ENCODE results near the gene CTNNA3.

Gene CTNNA3

GRCh38 chr10:66292456-66292855 is 1403.5 kb downstream of the CTNNA3 start:
- no peaks in the 10 kb centered on the region for H3K27me3 ChIP-seq (ENCODE audit: control insufficient read depth in 2 of 2, insufficient read depth in 2 of 2, low read length in 2 of 2)
- H3K27ac ChIP-seq (ENCODE audit: low read depth in 2 of 2, low read length in 2 of 2) = no peak overlapping the region
- no peak overlapping the region for H3K4me3 ChIP-seq (ENCODE audit: low read length in 2 of 2)
- H3K9me3 ChIP-seq (ENCODE audit: control insufficient read depth in 2 of 2, low read length in 2 of 2) = no peaks in the 10 kb centered on the region
- no peaks in the 10 kb centered on the region for H3K4me1 ChIP-seq (ENCODE audit: control insufficient read depth in 2 of 2, insufficient read depth in 2 of 2, low read length in 2 of 2)
- no peaks in the 10 kb centered on the region for H3K36me3 ChIP-seq (ENCODE audit: control insufficient read depth in 2 of 2, insufficient read depth in 2 of 2, low read length in 2 of 2)
- no peak overlapping the region for H3K9ac ChIP-seq (ENCODE audit: low read depth in 1 of 2, low read length in 2 of 2)

GRCh38 chr10:66291133-66291532 is 1404.9 kb downstream of the CTNNA3 start:
- Histone ChIP-seq H3K9me3 (ENCODE audit: control insufficient read depth in 2 of 2, low read length in 2 of 2) (no peaks in the 10 kb centered on the region), H3K36me3 (ENCODE audit: control insufficient read depth in 2 of 2, insufficient read depth in 2 of 2, low read length in 2 of 2) (no peaks in the 10 kb centered on the region), H3K4me1 (ENCODE audit: control insufficient read depth in 2 of 2, insufficient read depth in 2 of 2, low read length in 2 of 2) (no peaks in the 10 kb centered on the region), H3K27me3 (ENCODE audit: control insufficient read depth in 2 of 2, insufficient read depth in 2 of 2, low read length in 2 of 2) (no peaks in the 10 kb centered on the region), H3K27ac (ENCODE audit: low read depth in 2 of 2, low read length in 2 of 2) (no peak overlapping the region), H3K9ac (ENCODE audit: low read depth in 1 of 2, low read length in 2 of 2) (no peak overlapping the region), H3K4me3 (ENCODE audit: low read length in 2 of 2) (no peak overlapping the region)

- Histone ChIP-seq H3K4me3 (ENCODE audit: low read length in 2 of 2) (no peak overlapping the region), H3K9ac (ENCODE audit: low read depth in 1 of 2, low read length in 2 of 2) (no peak overlapping the region), H3K27ac (ENCODE audit: low read depth in 2 of 2, low read length in 2 of 2) (no peak overlapping the region), H3K27me3 (ENCODE audit: control insufficient read depth in 2 of 2, insufficient read depth in 2 of 2, low read length in 2 of 2) (no peaks in the 10 kb centered on the region), H3K9me3 (ENCODE audit: control insufficient read depth in 2 of 2, low read length in 2 of 2) (no peaks in the 10 kb centered on the region), H3K36me3 (ENCODE audit: control insufficient read depth in 2 of 2, insufficient read depth in 2 of 2, low read length in 2 of 2) (no peaks in the 10 kb centered on the region), H3K4me1 (ENCODE audit: control insufficient read depth in 2 of 2, insufficient read depth in 2 of 2, low read length in 2 of 2) (no peaks in the 10 kb centered on the region)
Observed at GRCh38 chr10:66284621-66285020, 1411.4 kb downstream of the CTNNA3 start.

GRCh38 chr10:66283874-66284464 is 1412.0 kb downstream of the CTNNA3 start:
- Histone ChIP-seq H3K4me3 (ENCODE audit: low read length in 2 of 2) (no peak overlapping the region), H3K9ac (ENCODE audit: low read depth in 1 of 2, low read length in 2 of 2) (no peak overlapping the region), H3K9me3 (ENCODE audit: control insufficient read depth in 2 of 2, low read length in 2 of 2) (no peaks in the 10 kb centered on the region), H3K36me3 (ENCODE audit: control insufficient read depth in 2 of 2, insufficient read depth in 2 of 2, low read length in 2 of 2) (no peaks in the 10 kb centered on the region), H3K4me1 (ENCODE audit: control insufficient read depth in 2 of 2, insufficient read depth in 2 of 2, low read length in 2 of 2) (no peaks in the 10 kb centered on the region), H3K27me3 (ENCODE audit: control insufficient read depth in 2 of 2, insufficient read depth in 2 of 2, low read length in 2 of 2) (no peaks in the 10 kb centered on the region), H3K27ac (ENCODE audit: low read depth in 2 of 2, low read length in 2 of 2) (no peak overlapping the region)

- H3K4me3 ChIP-seq (ENCODE audit: low read length in 2 of 2) = no peak overlapping the region
- H3K9ac ChIP-seq (ENCODE audit: low read depth in 1 of 2, low read length in 2 of 2) = no peak overlapping the region
Observed at GRCh38 chr10:66283064-66283463, 1412.9 kb downstream of the CTNNA3 start.

GRCh38 chr10:66281327-66281726 is 1414.7 kb downstream of the CTNNA3 start:
- H3K4me1 ChIP-seq (ENCODE audit: control insufficient read depth in 2 of 2, insufficient read depth in 2 of 2, low read length in 2 of 2) = no peaks in the 10 kb centered on the region
- H3K27ac ChIP-seq (ENCODE audit: low read depth in 2 of 2, low read length in 2 of 2) = no peak overlapping the region
- H3K27me3 ChIP-seq (ENCODE audit: control insufficient read depth in 2 of 2, insufficient read depth in 2 of 2, low read length in 2 of 2) = no peaks in the 10 kb centered on the region
- no peak overlapping the region for H3K9ac ChIP-seq (ENCODE audit: low read depth in 1 of 2, low read length in 2 of 2)
- no peaks in the 10 kb centered on the region for H3K36me3 ChIP-seq (ENCODE audit: control insufficient read depth in 2 of 2, insufficient read depth in 2 of 2, low read length in 2 of 2)
- H3K4me3 ChIP-seq (ENCODE audit: low read length in 2 of 2) = no peak overlapping the region
- H3K9me3 ChIP-seq (ENCODE audit: control insufficient read depth in 2 of 2, low read length in 2 of 2) = no peaks in the 10 kb centered on the region

More at GRCh38 chr10:66283064-66283463, 1412.9 kb downstream of the CTNNA3 start:
- no peaks in the 10 kb centered on the region for H3K9me3 ChIP-seq (ENCODE audit: control insufficient read depth in 2 of 2, low read length in 2 of 2)
- H3K4me1 ChIP-seq (ENCODE audit: control insufficient read depth in 2 of 2, insufficient read depth in 2 of 2, low read length in 2 of 2) = no peaks in the 10 kb centered on the region
- no peaks in the 10 kb centered on the region for H3K27me3 ChIP-seq (ENCODE audit: control insufficient read depth in 2 of 2, insufficient read depth in 2 of 2, low read length in 2 of 2)
- H3K27ac ChIP-seq (ENCODE audit: low read depth in 2 of 2, low read length in 2 of 2) = no peak overlapping the region
- H3K36me3 ChIP-seq (ENCODE audit: control insufficient read depth in 2 of 2, insufficient read depth in 2 of 2, low read length in 2 of 2) = no peaks in the 10 kb centered on the region

GRCh38 chr10:66277481-66277880 is 1418.5 kb downstream of the CTNNA3 start:
- no peak overlapping the region for H3K9ac ChIP-seq (ENCODE audit: low read depth in 1 of 2, low read length in 2 of 2)
- H3K9me3 ChIP-seq (ENCODE audit: control insufficient read depth in 2 of 2, low read length in 2 of 2) = no peaks in the 10 kb centered on the region
- no peaks in the 10 kb centered on the region for H3K27me3 ChIP-seq (ENCODE audit: control insufficient read depth in 2 of 2, insufficient read depth in 2 of 2, low read length in 2 of 2)
- no peaks in the 10 kb centered on the region for H3K4me1 ChIP-seq (ENCODE audit: control insufficient read depth in 2 of 2, insufficient read depth in 2 of 2, low read length in 2 of 2)
- no peak overlapping the region for H3K4me3 ChIP-seq (ENCODE audit: low read length in 2 of 2)
- H3K27ac ChIP-seq (ENCODE audit: low read depth in 2 of 2, low read length in 2 of 2) = no peak overlapping the region
- H3K36me3 ChIP-seq (ENCODE audit: control insufficient read depth in 2 of 2, insufficient read depth in 2 of 2, low read length in 2 of 2) = no peaks in the 10 kb centered on the region

GRCh38 chr10:66273966-66274519 is 1422.0 kb downstream of the CTNNA3 start:
- no peaks in the 10 kb centered on the region for H3K27me3 ChIP-seq (ENCODE audit: control insufficient read depth in 2 of 2, insufficient read depth in 2 of 2, low read length in 2 of 2)
- no peak overlapping the region for H3K9ac ChIP-seq (ENCODE audit: low read depth in 1 of 2, low read length in 2 of 2)
- H3K4me3 ChIP-seq (ENCODE audit: low read length in 2 of 2) = no peak overlapping the region
- H3K4me1 ChIP-seq (ENCODE audit: control insufficient read depth in 2 of 2, insufficient read depth in 2 of 2, low read length in 2 of 2) = no peaks in the 10 kb centered on the region
- H3K36me3 ChIP-seq (ENCODE audit: control insufficient read depth in 2 of 2, insufficient read depth in 2 of 2, low read length in 2 of 2) = no peaks in the 10 kb centered on the region
- no peak overlapping the region for H3K27ac ChIP-seq (ENCODE audit: low read depth in 2 of 2, low read length in 2 of 2)
- H3K9me3 ChIP-seq (ENCODE audit: control insufficient read depth in 2 of 2, low read length in 2 of 2) = no peaks in the 10 kb centered on the region

- no peaks in the 10 kb centered on the region for H3K36me3 ChIP-seq (ENCODE audit: control insufficient read depth in 2 of 2, insufficient read depth in 2 of 2, low read length in 2 of 2)
- H3K27me3 ChIP-seq (ENCODE audit: control insufficient read depth in 2 of 2, insufficient read depth in 2 of 2, low read length in 2 of 2) = no peaks in the 10 kb centered on the region
- H3K9ac ChIP-seq (ENCODE audit: low read depth in 1 of 2, low read length in 2 of 2) = no peak overlapping the region
- no peak overlapping the region for H3K27ac ChIP-seq (ENCODE audit: low read depth in 2 of 2, low read length in 2 of 2)
- no peaks in the 10 kb centered on the region for H3K9me3 ChIP-seq (ENCODE audit: control insufficient read depth in 2 of 2, low read length in 2 of 2)
- no peaks in the 10 kb centered on the region for H3K4me1 ChIP-seq (ENCODE audit: control insufficient read depth in 2 of 2, insufficient read depth in 2 of 2, low read length in 2 of 2)
- no peak overlapping the region for H3K4me3 ChIP-seq (ENCODE audit: low read length in 2 of 2)
Observed at GRCh38 chr10:66265398-66265797, 1430.6 kb downstream of the CTNNA3 start.

- Histone ChIP-seq H3K4me1 (ENCODE audit: control insufficient read depth in 2 of 2, insufficient read depth in 2 of 2, low read length in 2 of 2) (no peaks in the 10 kb centered on the region), H3K4me3 (ENCODE audit: low read length in 2 of 2) (no peak overlapping the region), H3K27ac (ENCODE audit: low read depth in 2 of 2, low read length in 2 of 2) (no peak overlapping the region), H3K27me3 (ENCODE audit: control insufficient read depth in 2 of 2, insufficient read depth in 2 of 2, low read length in 2 of 2) (no peaks in the 10 kb centered on the region), H3K9ac (ENCODE audit: low read depth in 1 of 2, low read length in 2 of 2) (no peak overlapping the region), H3K9me3 (ENCODE audit: control insufficient read depth in 2 of 2, low read length in 2 of 2) (no peaks in the 10 kb centered on the region), H3K36me3 (ENCODE audit: control insufficient read depth in 2 of 2, insufficient read depth in 2 of 2, low read length in 2 of 2) (no peaks in the 10 kb centered on the region)
Observed at GRCh38 chr10:66259836-66260235, 1436.2 kb downstream of the CTNNA3 start.
